ENCODE data around the gene CNBD2. TPM values are rescaled to one million over a fixed set of nuclear protein-coding genes. Genes with fewer than 3 reads are reported as not detected.
"Not testable (repeated sequence)": the region's sequence is repeated elsewhere in the genome, so short reads cannot be mapped to it uniquely, and the experiment has no call there.

Gene CNBD2
- total RNA-seq, 1 experiment from 2014 or later, result 5.3 TPM

- Histone ChIP-seq H3K4me1 (no peaks in the 10 kb centered on the region), H3K27me3 (no peaks in the 10 kb centered on the region), H3K9me3 (replicated peaks) (0 out of 2 replicates have a peak, but pooled peaks cover 3% of the 10 kb centered on the region), H3K27ac (peak overlapping the region; percentile 94), H3K36me3 (no peaks in the 10 kb centered on the region), H3K4me3 (peak overlapping the region; percentile 90)
- no peak for DNase-seq
These were observed 13.5 kb upstream of the CNBD2 start for GRCh38 chr20:35954907-35955251.

GRCh38 chr20:35956616-35957015 lies 11.8 kb upstream of the CNBD2 start:
- no peaks in the 10 kb centered on the region for H3K27me3 ChIP-seq

GRCh38 chr20:35959291-35959690 lies 9.1 kb upstream of the CNBD2 start:
- DNase-seq; H3K27ac ChIP-seq; H3K36me3 ChIP-seq; H3K4me1 ChIP-seq; H3K9me3 ChIP-seq (replicated peaks); H3K27me3 ChIP-seq; H3K4me3 ChIP-seq: not testable (repeated sequence)

More at GRCh38 chr20:35956616-35957015, 11.8 kb upstream of the CNBD2 start:
- no peak for DNase-seq
- Histone ChIP-seq H3K36me3 (no peaks in the 10 kb centered on the region), H3K4me1 (no peaks in the 10 kb centered on the region), H3K4me3 (no peak overlapping the region), H3K27ac (no peak overlapping the region), H3K9me3 (replicated peaks) (0 out of 2 replicates have a peak, but pooled peaks cover 4% of the 10 kb centered on the region)

GRCh38 chr20:35963878-35964277 lies 4.5 kb upstream of the CNBD2 start:
- H3K36me3 ChIP-seq, result no peaks in the 10 kb centered on the region
- no peak for DNase-seq

GRCh38 chr20:35968930-35969329 lies 540 bp downstream of the CNBD2 start:
- H3K36me3 ChIP-seq, result no peaks in the 10 kb centered on the region
- no peak overlapping the region for H3K4me3 ChIP-seq
- H3K27ac ChIP-seq, result no peak overlapping the region
- peaks cover 4% of the 10 kb centered on the region for H3K4me1 ChIP-seq
- peaks cover 10% of the 10 kb centered on the region for H3K9me3 ChIP-seq (replicated peaks)
- H3K27me3 ChIP-seq, result no peaks in the 10 kb centered on the region
- DNase-seq, result no peak

More at GRCh38 chr20:35963878-35964277, 4.5 kb upstream of the CNBD2 start:
- H3K4me1 ChIP-seq, result no peaks in the 10 kb centered on the region
- no peak overlapping the region for H3K27ac ChIP-seq
- 0 out of 2 replicates have a peak, but pooled peaks cover 4% of the 10 kb centered on the region for H3K9me3 ChIP-seq (replicated peaks)
- no peaks in the 10 kb centered on the region for H3K27me3 ChIP-seq
- no peak overlapping the region for H3K4me3 ChIP-seq

GRCh38 chr20:35971981-35972380 lies 3.6 kb downstream of the CNBD2 start:
- no peak overlapping the region for H3K4me3 ChIP-seq

GRCh38 chr20:35972462-35972861 lies 4.1 kb downstream of the CNBD2 start:
- Histone ChIP-seq H3K27ac (peak overlapping the region; percentile 1; the same call in 1 of the 2 replicates), H3K9me3 (replicated peaks) (peaks cover 10% of the 10 kb centered on the region), H3K4me3 (no peak overlapping the region), H3K27me3 (no peaks in the 10 kb centered on the region), H3K36me3 (no peaks in the 10 kb centered on the region), H3K4me1 (peaks cover 4% of the 10 kb centered on the region)
- DNase-seq, result peak; percentile 73 to 93

More at GRCh38 chr20:35971981-35972380, 3.6 kb downstream of the CNBD2 start:
- Histone ChIP-seq H3K9me3 (replicated peaks) (peaks cover 10% of the 10 kb centered on the region), H3K4me1 (peaks cover 4% of the 10 kb centered on the region), H3K36me3 (no peaks in the 10 kb centered on the region), H3K27ac (no peak overlapping the region), H3K27me3 (no peaks in the 10 kb centered on the region)
- DNase-seq, result no peak

- peaks cover 10% of the 10 kb centered on the region for H3K9me3 ChIP-seq (replicated peaks)
- no peak overlapping the region for H3K4me3 ChIP-seq
- no peak for DNase-seq
- H3K27me3 ChIP-seq, result no peaks in the 10 kb centered on the region
- peaks cover 4% of the 10 kb centered on the region for H3K4me1 ChIP-seq
- no peak overlapping the region for H3K27ac ChIP-seq
- no peaks in the 10 kb centered on the region for H3K36me3 ChIP-seq
These were observed 5.9 kb downstream of the CNBD2 start for GRCh38 chr20:35974256-35974655.

GRCh38 chr20:35975576-35976373 lies 7.4 kb downstream of the CNBD2 start:
- no peaks in the 10 kb centered on the region for H3K36me3 ChIP-seq
- no peak overlapping the region for H3K4me3 ChIP-seq
- 0 out of 2 replicates have a peak, but pooled peaks cover 5% of the 10 kb centered on the region for H3K27me3 ChIP-seq
- peaks cover 10% of the 10 kb centered on the region for H3K9me3 ChIP-seq (replicated peaks)
- no peak for DNase-seq
- peaks cover 4% of the 10 kb centered on the region for H3K4me1 ChIP-seq
- H3K27ac ChIP-seq, result no peak overlapping the region

- H3K27ac ChIP-seq, result no peak overlapping the region
- H3K4me3 ChIP-seq, result no peak overlapping the region
- no peak for DNase-seq
- peaks cover 1% of the 10 kb centered on the region for H3K4me1 ChIP-seq
- H3K27me3 ChIP-seq, result peaks cover 11% of the 10 kb centered on the region; the same call in 1 of the 2 replicates
- H3K9me3 ChIP-seq (replicated peaks), result no peaks in the 10 kb centered on the region
- H3K36me3 ChIP-seq, result no peaks in the 10 kb centered on the region
These were observed 9.7 kb downstream of the CNBD2 start for GRCh38 chr20:35978041-35978513.

GRCh38 chr20:35979544-35979943 lies 11.2 kb downstream of the CNBD2 start:
- H3K27ac ChIP-seq, result no peak overlapping the region
- no peaks in the 10 kb centered on the region for H3K36me3 ChIP-seq
- peaks cover 15% of the 10 kb centered on the region; the same call in 1 of the 2 replicates for H3K27me3 ChIP-seq
- no peak for DNase-seq
- H3K4me3 ChIP-seq, result no peak overlapping the region
- no peaks in the 10 kb centered on the region for H3K4me1 ChIP-seq
- H3K9me3 ChIP-seq (replicated peaks), result no peaks in the 10 kb centered on the region

GRCh38 chr20:35981969-35982368 lies 13.6 kb downstream of the CNBD2 start:
- no peaks in the 10 kb centered on the region for H3K4me1 ChIP-seq
- no peaks in the 10 kb centered on the region for H3K9me3 ChIP-seq (replicated peaks)
- H3K4me3 ChIP-seq, result no peak overlapping the region
- no peaks in the 10 kb centered on the region for H3K36me3 ChIP-seq
- peaks cover 15% of the 10 kb centered on the region; the same call in 1 of the 2 replicates for H3K27me3 ChIP-seq
- H3K27ac ChIP-seq, result no peak overlapping the region
- DNase-seq, result no peak

GRCh38 chr20:35984382-35984781 lies 16.0 kb downstream of the CNBD2 start:
- H3K27me3 ChIP-seq, result peaks cover 15% of the 10 kb centered on the region; the same call in 1 of the 2 replicates
- no peak overlapping the region for H3K4me3 ChIP-seq
- H3K4me1 ChIP-seq, result no peaks in the 10 kb centered on the region
- H3K27ac ChIP-seq, result no peak overlapping the region
- H3K9me3 ChIP-seq (replicated peaks), result no peaks in the 10 kb centered on the region
- no peaks in the 10 kb centered on the region for H3K36me3 ChIP-seq
- no peak for DNase-seq

GRCh38 chr20:35985806-35986205 lies 17.4 kb downstream of the CNBD2 start:
- Histone ChIP-seq H3K4me3 (no peak overlapping the region), H3K4me1 (no peaks in the 10 kb centered on the region), H3K36me3 (no peaks in the 10 kb centered on the region), H3K27me3 (peaks cover 10% of the 10 kb centered on the region; the same call in 1 of the 2 replicates), H3K9me3 (replicated peaks) (no peaks in the 10 kb centered on the region), H3K27ac (no peak overlapping the region)
- DNase-seq, result no peak

- DNase-seq, result no peak
- Histone ChIP-seq H3K36me3 (no peaks in the 10 kb centered on the region), H3K4me3 (no peak overlapping the region)
These were observed 20.6 kb downstream of the CNBD2 start for GRCh38 chr20:35988910-35989463.

More at GRCh38 chr20:35988910-35989463, 20.6 kb downstream of the CNBD2 start:
- Histone ChIP-seq H3K27ac (no peak overlapping the region), H3K27me3 (peaks cover 5% of the 10 kb centered on the region; the same call in 1 of the 2 replicates), H3K4me1 (no peaks in the 10 kb centered on the region), H3K9me3 (replicated peaks) (no peaks in the 10 kb centered on the region)

Data from SJCRH30 (cell line).